Left lobe of liver (tissue), 2 donors: Measurements from ENCODE around the gene MORC2. TPM values are rescaled to one million over a fixed set of nuclear protein-coding genes. Genes with fewer than 3 reads are reported as not detected.

Experiments
- ATAC-seq: fragments of 200-7000 bp; cut with Tn5 transposase; one replicate; pipeline ENCODE4 v1.9.1; 2020; ENCODE audit warnings: mild to moderate bottlenecking, moderate library complexity
- DNase-seq: peaks from one replicate; pipeline ENCODE4 v3.0.0-alpha.2; 2020; ENCODE audit warnings: low spot score
- total RNA-seq: library from RNA; stranded (reverse); gene quantifications from one replicate; pipeline ENCODE4 v1.2.1, GENCODE V29; 2021
- donor health status: DM: no; HTN: no; CAD: no; lungs with moderate emphysema.
- donor health status: DM: no; HTN: yes; CAD: no.

MORC2 gene
- total RNA-seq, 1 donor from 2014 or later, result 11.9 TPM

DNA sequence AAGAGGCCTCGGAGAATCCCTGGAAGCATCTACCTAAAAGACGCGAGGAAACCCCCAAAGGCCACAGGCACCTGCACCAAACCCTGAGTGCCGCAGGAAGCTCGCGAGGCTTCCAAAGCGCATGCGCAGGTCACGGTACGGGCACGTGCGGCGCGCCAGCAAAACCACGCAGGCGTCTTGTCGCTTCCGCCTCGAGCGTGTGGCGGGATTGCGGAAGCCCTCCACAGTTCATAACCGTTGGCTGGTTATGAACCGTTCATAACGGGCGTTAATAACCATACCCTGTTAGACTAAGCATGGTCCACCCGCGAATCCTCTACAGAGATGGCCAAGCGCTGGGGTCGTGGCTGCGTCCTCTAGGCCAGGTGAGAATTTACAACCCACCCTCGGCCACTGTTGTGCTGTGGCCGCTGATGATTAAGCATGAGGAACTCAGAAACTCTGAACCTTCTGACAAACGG lies 46.4 kb downstream of the MORC2 start:
- peak; percentile 79 for DNase-seq
- peak; percentile 72 for ATAC-seq

DNA sequence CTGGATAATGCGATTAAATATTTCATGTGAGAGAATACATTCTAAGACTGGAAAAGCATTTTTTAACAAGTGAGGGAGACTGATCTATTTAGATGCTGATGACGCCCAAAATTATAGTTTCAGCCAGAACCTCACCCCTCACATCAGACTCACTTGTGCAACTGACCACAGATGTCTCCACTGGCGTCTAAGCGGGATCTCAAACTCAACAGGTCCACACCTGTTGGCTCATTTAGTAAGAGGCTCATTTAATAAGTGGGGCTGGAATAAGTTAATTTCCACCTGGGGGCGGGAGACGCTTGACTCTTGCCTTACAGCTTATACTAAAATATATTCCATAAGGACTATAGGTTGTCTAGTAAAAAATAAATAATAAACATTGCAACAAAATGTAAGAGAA lies 47.5 kb downstream of the MORC2 start:
- ATAC-seq (peak; percentile 28), DNase-seq (peak; percentile 35)

DNA sequence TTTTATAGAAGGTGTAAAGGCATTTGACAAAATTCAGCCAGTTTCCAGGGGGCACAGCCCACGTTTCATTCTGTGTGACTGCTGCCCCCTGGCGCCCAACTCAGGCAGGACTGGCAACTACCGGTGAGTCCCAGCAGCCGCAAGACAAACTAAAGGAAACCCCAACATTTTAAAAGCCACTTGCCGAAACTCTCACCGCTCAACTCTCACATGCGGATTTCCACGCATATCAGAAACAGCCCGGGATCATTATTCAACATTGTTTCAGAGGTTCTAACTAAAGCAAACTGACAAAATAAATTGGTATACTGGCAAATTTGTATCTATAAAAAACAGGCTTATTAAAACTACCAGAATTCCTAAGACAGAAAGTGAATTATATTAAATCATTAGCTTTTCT lies 48.2 kb downstream of the MORC2 start:
- peak; percentile 79 for ATAC-seq
- peak; percentile 72 for DNase-seq

DNA sequence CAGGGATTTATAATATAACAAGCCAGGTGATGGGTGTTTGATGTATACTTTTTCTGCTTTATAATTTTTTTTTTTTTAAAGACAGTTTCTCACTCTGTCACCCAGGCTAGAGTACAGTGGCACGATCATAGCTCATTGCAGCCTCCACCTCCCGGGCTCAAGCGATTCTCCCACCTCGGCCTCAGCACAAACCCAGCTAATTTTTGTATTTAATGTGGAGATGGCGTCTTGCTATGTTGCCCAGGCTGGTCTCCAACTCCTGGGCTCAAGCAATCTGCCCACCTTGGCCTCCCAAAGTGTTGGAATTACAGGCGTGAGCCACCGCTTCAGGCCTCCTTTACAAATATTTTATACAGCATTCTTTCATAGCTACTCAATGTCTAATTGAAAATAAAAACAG lies 48.6 kb downstream of the MORC2 start:
- ATAC-seq, result no peak
- DNase-seq, result peak; percentile 24

DNA sequence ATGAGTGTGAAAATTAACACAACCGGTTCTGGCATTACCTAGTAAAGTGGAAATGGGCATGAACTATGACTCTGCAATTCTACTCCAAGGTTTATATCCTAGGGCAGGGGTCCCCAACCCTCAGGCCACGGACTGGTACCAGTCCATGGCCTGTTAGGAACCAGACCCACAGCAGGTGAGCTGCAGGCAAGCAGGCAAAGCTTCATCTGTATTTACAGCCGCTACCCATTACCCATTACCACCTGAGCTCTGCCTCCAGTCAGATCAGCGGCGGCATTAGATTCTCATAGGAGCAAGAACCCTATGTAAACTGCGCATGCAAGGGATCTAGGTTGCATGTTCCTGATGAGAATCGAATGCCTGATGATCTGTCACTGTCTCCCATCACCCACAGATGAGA lies 49.8 kb downstream of the MORC2 start:
- no peak for DNase-seq

DNA sequence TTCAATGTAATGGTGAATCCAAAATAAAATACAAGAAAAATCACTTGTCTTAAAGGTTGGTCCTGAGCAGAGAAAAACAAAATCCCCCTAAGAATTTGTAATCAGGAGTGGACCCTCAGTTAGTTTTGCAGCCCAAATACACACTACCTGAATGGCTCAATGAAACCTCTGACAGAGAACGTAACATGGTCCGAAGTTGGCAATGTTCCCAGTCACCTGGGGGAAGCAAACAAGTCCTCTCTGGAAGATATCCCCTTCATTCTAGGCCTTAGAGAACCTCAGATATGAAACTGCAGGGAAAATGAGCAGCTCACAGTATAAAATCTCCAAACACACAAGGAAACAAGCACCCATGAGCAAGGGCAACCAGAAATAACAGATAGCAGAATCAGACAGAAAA lies 58.2 kb downstream of the MORC2 start:
- no peak for ATAC-seq
- DNase-seq, result no peak

More for the DNA sequence above, 49.8 kb downstream of the MORC2 start:
- no peak for ATAC-seq

DNA sequence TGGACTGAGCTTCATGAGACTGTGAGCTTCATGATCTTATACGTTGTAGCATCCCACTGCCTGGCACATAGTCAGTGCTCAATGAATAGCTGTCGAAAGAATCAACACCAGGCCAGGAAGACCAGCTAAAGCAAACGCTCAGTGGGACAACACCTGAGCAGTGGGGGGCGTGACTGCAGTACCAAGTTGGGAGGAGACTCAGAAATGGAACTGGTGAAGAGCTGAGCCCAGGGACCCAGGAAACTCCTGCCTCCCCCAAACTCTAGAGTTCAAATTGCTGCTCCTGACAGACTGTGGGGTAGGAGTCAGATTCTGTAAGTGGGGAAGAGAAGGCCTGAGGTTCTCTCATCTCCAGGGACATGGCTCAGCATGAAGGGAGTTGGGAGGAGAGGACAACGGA lies 59.3 kb downstream of the MORC2 start:
- DNase-seq (no peak), ATAC-seq (no peak)

DNA sequence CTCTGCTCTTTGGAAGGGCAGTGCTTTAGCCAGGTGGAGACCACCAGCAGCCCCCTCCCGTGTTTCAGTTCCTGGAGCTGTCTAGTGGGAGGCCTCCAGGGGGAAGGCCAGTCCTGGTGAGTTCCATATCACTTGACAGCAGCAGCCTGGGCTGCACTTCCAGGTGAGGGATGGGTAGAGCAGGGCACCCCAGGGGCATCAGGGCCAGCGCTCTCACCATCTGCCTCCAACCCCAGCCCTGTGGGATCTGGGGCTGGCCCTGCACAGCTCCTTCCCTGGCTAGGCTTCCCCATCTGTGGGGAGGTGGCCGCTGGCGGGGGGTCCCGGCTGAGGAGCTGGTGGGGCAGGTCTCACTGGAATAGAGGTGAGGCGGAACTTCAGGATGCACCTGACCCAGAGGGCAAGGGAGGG lies 60.5 kb downstream of the MORC2 start:
- ATAC-seq, result no peak
- DNase-seq, result no peak

DNA sequence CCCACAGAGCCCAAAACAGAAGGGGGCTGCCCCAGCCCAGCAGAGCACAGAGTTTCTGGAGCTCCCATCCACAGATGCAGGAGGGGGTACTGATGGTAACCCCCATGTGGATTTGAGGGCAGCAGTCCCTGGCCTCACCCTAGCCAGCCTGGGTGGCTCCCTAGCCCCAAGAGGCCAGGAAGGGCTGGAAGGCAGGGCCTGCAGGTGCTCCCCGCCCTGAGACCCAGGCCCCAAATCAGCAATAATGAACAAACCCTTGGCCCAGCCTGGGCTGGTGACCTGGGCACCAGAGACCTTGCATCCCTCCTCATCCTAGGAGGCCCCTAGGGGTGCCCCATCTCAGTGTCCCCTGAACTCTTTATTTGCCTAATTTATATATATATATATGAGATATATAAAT lies 61.6 kb downstream of the MORC2 start:
- ATAC-seq (no peak), DNase-seq (no peak)

DNA sequence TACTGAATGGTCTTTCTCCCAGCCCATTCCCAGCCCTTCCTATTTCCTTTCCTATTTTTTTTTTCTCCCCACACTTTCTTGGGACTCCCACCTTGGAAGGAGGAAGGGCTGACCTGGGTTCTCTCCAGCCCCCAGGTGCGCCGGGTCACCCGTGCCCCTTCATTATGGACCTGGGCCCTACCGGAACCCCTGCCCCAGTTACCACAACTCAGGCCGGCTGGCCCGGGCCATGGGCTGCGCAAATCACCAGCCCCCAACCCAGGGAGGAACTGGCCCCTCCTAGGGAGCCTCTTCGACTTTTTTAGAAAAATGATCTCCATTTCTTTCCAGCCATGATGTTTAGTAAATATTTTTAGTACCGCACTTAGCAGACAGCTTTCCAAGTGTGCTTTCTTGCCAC lies 62.2 kb downstream of the MORC2 start:
- DNase-seq (no peak), ATAC-seq (no peak)

DNA sequence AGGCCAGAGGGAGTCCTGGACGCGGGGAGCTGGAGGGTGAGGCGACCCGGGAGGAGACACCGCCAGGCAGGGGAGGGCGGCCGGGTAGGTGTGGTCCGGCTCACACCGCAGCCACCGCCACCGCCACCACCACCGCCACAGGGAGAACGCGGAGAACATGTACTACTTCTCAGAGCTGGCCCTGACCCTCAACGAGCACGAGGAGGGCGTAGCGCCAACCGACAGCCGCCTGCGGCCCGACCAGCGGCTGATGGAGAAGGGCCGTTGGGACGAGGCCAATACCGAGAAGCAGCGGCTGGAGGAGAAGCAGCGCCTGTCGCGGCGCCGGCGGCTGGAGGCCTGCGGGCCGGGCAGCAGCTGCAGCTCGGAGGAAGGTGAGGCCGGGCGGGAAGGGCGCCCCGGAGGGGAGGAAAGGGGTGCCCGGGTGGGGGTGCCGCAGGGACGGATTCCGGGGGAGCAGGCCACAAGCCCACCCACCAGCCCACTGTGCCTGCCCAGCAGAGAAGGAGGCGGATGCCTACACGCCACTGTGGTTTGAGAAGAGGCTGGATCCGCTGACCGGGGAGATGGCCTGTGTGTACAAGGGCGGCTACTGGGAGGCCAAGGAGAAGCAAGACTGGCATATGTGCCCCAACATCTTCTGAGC lies 62.8 kb downstream of the MORC2 start:
- no peak for ATAC-seq

DNA sequence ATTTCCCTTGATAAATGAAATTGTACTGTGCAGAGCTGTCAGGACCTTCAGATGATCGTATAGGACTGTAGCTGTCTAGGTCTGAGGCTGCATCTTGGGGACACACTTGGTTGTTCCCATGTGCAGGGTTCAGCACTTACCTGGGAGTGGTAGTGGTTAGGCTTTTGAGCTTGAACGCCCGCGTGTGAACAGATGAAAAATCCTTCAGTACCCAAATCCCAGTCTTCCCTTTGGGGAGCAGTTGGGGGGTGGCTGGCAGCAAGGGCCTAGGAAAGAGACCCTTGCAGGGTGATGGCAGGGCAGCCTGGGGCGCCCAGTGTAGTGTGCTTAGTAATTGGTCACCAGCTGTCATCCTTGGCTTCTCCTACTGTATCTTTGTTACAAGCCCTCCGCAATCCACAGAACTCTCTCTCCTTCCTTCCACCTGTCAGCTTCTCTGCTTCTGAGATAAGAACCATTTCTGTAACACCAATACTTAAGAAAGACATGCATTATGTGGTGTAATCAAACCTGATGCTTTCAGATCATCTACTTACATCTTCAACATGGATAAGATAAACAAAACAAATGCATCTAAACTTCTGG lies 64.6 kb downstream of the MORC2 start:
- DNase-seq (no peak), ATAC-seq (no peak)

More for the DNA sequence above, 62.8 kb downstream of the MORC2 start:
- no peak for DNase-seq

DNA sequence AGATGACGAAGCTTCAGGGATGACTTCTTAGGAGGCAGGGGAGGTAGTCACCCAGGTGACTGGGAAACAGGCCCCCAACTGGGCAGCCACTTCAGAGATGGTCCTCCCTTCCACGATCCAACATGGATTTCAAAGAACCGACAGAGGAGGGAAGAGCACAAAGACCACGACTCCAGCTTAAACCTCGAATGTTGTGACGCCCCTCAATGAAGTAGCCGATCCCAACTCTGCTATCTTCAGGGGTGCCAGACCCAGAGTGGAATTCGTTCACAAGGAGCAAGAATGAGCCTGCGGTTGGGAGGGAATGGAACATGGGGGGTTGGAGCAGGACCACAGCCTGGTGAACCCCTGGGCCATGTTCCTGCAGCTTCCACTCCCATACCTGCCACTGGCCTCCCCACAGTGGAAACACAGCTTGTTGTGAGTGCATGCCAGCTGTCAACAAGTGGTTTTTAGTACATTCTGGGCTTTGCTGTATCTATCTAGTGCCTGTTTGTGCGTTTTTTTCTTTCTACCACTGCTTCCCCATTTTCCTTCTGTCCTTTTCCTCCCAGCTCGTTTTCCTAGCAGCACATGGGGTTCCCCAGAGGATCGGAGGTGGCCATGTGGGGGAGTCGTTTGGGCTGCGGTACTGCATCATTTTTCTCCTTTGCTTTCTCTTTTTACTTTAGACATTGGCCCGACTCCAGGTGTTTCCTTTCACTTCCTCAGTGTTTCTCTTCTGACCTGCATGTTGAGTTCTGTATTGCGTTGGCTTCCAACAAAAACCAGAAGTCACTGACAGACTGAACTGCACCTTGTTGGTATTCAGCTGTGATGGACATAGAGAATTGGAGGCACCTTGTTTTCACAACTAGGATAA lies 65.8 kb downstream of the MORC2 start:
- DNase-seq, result no peak
- ATAC-seq, result no peak

DNA sequence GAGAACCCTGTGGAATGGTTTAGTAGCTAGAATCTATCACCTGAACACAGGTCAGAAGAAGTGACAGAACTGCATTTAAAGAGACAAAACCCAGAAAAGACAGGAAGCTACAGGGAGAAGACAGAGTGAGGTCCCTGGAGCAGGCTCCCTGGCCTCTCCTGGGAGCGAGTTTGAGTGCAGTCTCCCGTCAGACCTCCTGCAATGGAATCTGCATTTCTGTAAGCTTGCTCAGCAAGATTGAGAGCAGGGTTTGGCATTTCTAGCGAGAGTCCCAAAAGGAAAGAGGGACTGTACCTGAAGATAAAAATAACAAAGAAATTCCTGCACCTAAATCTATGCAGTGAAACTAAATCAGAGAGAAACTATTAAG lies 74.2 kb downstream of the MORC2 start:
- no peak for DNase-seq
- no peak for ATAC-seq

DNA sequence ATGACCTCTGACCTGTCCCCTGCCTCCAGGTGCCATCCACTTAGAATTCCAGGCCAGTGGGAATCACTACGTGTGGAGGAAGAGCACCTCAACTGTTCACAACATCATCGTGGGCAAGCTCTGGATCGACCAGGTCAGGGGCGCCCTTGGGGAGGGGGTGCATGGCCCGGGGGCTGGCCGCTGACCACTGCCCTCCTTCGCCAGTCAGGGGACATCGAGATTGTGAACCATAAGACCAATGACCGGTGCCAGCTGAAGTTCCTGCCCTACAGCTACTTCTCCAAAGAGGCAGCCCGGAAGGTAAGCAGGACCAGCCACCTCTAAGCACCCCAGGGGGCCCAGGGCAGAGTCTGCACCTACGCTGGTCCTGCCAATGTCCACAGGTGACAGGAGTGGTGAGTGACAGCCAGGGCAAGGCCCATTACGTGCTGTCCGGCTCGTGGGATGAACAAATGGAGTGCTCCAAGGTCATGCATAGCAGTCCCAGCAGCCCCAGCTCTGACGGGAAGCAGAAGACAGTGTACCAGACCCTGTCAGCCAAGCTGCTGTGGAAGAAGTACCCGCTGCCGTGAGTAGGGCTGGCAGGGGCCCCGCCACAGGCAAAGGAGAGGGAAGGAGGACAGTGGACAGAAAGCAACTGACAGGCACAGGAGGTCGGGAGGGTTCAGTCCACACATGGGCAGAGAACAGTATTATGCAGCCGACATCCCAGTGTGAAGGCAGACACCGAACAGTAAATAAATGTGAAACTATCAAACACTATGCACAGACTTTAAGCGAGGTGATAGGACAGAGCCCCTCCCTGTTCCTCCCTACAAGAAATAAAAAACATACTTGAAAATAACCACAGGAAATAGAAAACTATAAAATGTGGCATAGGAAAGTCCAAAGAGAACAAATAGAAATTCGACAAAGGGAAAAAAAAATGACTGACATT lies 74.9 kb downstream of the MORC2 start:
- DNase-seq, result no peak
- ATAC-seq, result no peak

DNA sequence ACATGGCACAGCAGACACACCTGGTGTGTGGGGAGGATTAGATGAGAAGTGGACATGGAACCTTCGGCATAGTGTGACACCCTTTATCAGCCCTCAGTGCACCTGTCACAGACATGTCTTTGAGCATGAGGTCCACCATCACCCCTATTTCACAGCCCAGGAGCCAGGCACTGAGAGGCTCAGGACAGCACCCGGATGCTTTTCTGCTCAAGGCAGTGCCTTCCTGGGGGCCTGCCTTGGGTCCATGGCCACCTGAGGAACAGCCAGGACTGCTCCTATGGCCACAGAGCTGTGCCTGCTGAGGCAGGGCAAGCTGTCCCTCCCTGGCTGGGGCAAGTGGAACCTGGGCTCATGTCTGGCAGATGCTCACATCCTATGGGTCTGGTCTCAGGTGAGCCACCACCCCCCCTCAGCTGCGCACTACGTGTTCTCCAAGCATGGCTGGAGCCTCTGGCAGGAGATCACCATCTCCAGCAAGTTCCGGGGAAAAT lies 75.8 kb downstream of the MORC2 start:
- DNase-seq (no peak), ATAC-seq (no peak)

DNA sequence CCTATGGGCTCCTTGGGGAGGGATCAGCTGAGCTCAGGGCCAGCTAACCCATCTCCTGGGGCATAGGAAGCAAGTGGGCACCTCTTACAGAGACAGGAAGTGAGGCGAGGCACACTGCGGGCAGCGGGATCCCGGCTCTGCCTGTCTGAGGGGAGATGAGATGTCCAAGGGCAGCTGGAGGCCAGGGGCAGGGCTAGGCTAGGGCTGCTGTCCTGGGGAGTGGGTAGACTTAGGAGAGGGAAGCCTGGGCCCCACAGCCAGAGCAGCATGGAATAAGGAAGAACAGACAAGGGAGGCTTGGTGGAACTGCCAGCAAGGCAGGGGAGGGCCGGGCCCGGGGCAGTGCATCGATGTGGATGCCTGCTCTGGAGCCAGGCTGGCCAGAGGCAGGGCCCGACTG lies 76.3 kb downstream of the MORC2 start:
- ATAC-seq (no peak), DNase-seq (peak; percentile 26)

DNA sequence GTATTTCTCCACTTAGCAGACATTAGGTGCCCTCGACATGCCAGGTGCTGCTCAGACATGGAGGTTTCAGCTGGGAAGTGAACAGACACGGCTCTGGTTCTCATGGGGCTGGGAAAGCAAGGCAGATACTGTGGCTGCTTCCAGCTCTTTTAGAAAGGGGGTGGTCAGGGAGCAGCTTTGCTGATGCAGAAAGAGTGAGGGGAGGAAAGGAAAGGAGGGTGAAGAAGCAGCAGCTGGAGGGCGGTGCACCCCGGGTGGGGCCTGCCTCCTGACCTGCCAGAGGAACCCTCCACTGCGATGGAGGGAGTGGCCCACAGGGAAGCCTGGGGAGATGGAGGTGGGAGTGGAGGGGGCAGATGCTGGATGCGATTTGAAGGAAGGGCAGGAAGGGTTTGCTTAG lies 76.8 kb downstream of the MORC2 start:
- ATAC-seq, result no peak
- DNase-seq, result peak; percentile 36

DNA sequence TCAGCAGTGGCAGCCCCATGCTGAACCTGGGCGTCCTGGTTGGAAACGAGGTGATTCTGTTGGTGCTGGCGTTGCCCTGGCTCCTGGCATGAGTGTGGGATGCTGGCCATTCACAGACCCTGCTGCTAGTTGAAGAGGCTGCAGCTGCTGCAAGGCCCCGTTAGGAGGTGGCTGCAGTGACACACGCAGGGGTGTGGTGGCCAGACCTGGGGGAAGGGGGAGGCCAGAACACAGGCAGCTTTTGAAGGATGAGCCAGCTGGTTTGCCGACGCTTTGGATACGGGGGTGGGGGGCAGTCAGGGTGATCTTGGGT lies 77.2 kb downstream of the MORC2 start:
- DNase-seq (peak; percentile 27), ATAC-seq (no peak)

DNA sequence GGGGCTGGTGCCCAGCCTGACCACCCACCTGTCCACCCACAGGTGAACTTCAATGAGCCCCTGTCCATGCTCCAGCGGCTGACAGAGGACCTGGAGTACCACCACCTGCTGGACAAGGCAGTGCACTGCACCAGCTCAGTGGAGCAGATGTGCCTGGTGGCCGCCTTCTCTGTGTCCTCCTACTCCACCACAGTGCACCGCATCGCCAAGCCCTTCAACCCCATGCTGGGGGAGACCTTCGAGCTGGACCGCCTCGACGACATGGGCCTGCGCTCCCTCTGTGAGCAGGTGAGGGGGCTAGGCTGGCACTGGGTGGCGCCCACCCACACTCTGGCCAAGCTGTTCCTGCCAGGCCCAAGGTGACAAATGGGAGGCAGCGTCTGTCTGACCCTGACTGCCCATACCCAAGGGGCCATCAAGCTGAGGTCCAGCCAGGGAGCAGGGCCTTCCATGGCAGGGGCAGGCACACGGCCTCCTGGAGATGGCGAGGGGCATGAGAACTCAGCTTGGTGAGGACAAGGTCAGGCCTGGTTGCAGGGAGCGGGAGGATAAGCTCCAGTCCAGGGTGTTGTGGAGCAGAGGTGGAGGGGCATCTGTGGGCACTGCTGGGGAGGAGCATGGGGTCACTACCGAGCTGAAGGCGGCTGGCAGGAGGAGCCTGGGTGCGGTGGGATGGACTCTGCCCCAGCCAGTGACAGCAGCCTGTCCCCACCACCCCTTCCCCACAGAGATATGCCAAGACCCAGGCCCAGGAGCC lies 77.7 kb downstream of the MORC2 start:
- peak; percentile 51 for DNase-seq

More for the DNA sequence above, 77.7 kb downstream of the MORC2 start:
- peak; percentile 81 for ATAC-seq
